ENCODE measurements around the gene P4HTM. TPM values are rescaled to one million over a fixed set of nuclear protein-coding genes. Genes with fewer than 3 reads are reported as not detected.

Gene P4HTM
- total and polyA plus RNA-seq, 2 of the 4 experiments (the other 2 are of a cell fraction) = 10.4 to 26.1 TPM

- TF ChIP-seq RCOR1 (IDR thresholded peaks at IDR 0.05; ENCODE audit: insufficient replicate concordance, low read length) = no peak
These were observed 15.8 kb upstream of the P4HTM start (continued) for GRCh38 chr3:48974076-48974864.

- Histone ChIP-seq H3K36me3 (ENCODE audit: control insufficient read depth, insufficient read depth, low read length) (peaks cover 73% of the 10 kb centered on the region), H2AFZ (replicated peaks; ENCODE audit: low read length, poor library complexity) (no peak overlapping the region), H4K5ac (ENCODE audit: low read depth, low read length) (no peak overlapping the region), H2BK5ac (ENCODE audit: low read depth, low read length, poor library complexity, severe bottlenecking) (no peak overlapping the region), H2AK5ac (ENCODE audit: low read depth, low read length) (no peak overlapping the region), H2BK20ac (ENCODE audit: low read depth, low read length) (no peak overlapping the region), H3K4me2 (ENCODE audit: low read depth, low read length) (no peak overlapping the region), H3K9ac (ENCODE audit: low read depth, low read length) (no peak overlapping the region), H4K20me1 (ENCODE audit: insufficient read depth, low read length) (no peaks in the 10 kb centered on the region), H2AK9ac (replicated peaks; ENCODE audit: low read depth, low read length, poor library complexity) (no peak overlapping the region), H3K4me1 (ENCODE audit: control insufficient read depth, insufficient read depth, low read length) (no peaks in the 10 kb centered on the region), H2BK15ac (ENCODE audit: low read depth, low read length) (no peak overlapping the region), H3K9me1 (ENCODE audit: insufficient read depth, low read length) (peaks cover 8% of the 10 kb centered on the region; the same call in 1 of the 2 replicates), H3K14ac (replicated peaks; ENCODE audit: low read depth, low read length) (no peak overlapping the region), H3K4me3 (ENCODE audit: insufficient read depth, low read depth, low read length) (no peak overlapping the region), H2BK120ac (ENCODE audit: low read depth, low read length) (no peak overlapping the region), H3K9me3 (ENCODE audit: control insufficient read depth, insufficient read depth, low read length) (no peaks in the 10 kb centered on the region), H3K27ac (ENCODE audit: insufficient read depth, low read length) (no peak overlapping the region), H4K91ac (ENCODE audit: insufficient read depth, low read depth, low read length) (no peak overlapping the region), H3K79me1 (ENCODE audit: low read depth in 1 of 2, low read length in 2 of 2) (peaks cover 23 to 25% of the 10 kb centered on the region in 2 experiments; a peak in 3 of 4 replicates), H3K18ac (ENCODE audit: low read depth, low read length) (no peak overlapping the region), H3K4ac (ENCODE audit: low read depth, low read length) (no peak overlapping the region), H4K8ac (ENCODE audit: low read depth in 2 of 2, low read length in 2 of 2) (no peak overlapping the region), H3K23ac (ENCODE audit: low read depth, low read length) (no peak overlapping the region), H3K56ac (ENCODE audit: extremely low read depth, insufficient read depth, low read length) (no peak overlapping the region), H3K27me3 (ENCODE audit: control insufficient read depth, insufficient read depth, low read length) (no peaks in the 10 kb centered on the region)
- CTCF ChIA-PET = interaction anchor here (0.5 kb wide), 1 partner anchor 13 kb away, joined by 4 read pairs; no protein-coding TSS in a partner anchor
- WGBS, 2 experiments (ENCODE audit: extremely low coverage in 2 of 2, insufficient read length in 1 of 2) = no CpG with 5 or more reads among the region's 3 CpGs
- no TSS peak for BruUV-seq (replicated peaks)
- in situ Hi-C loops (cut with MboI; ENCODE audit: low sequenced_read_pairs) (no loop called here), intact Hi-C loops (cut with micrococcal nuclease) (no loop called here), dilution Hi-C loops (cut with HindIII; ENCODE audit: low sequenced_read_pairs, unreplicated experiment) (no loop called here)
- ATAC-seq (ENCODE audit: low read depth) = no peak
- POLR2A ChIA-PET (ENCODE audit: unreplicated experiment) = interaction anchor here (0.5 to 0.9 kb wide), 2 partner anchors 9 to 42 kb away, joined by 4 to 9 read pairs; partner anchors contain the start of gene NDUFAF3
- no peak for DNase-seq
- TF ChIP-seq ELK1 (IDR thresholded peaks at IDR 0.05; ENCODE audit: borderline replicate concordance, low read depth, low read length) = no peak
- TF ChIP-seq BHLHE40 (IDR thresholded peaks at IDR 0.05; ENCODE audit: low read depth, low read length) = no peak
- no peak for TF ChIP-seq USF2 (IDR thresholded peaks at IDR 0.05; ENCODE audit: low read depth, low read length)
- TF ChIP-seq RFX5 (IDR thresholded peaks at IDR 0.05; ENCODE audit: low read depth, low read length) = no peak
- no peak for TF ChIP-seq MAZ (IDR thresholded peaks at IDR 0.05; ENCODE audit: borderline replicate concordance, low read depth, low read length)
- no peak for TF ChIP-seq CEBPB (IDR thresholded peaks at IDR 0.05; ENCODE audit: low read depth, low read length)
These were observed 10.6 kb upstream of the P4HTM start for GRCh38 chr3:48979451-48979850.

All from IMR-90 (cell line).